ENCODE data around the gene POLR1A.

Gene POLR1A

GRCh38 chr2:86025229-86025820 lies 80.4 kb downstream of the POLR1A start:
- Histone ChIP-seq H3K27ac (ENCODE audit: insufficient read depth, low read length, poor library complexity, severe bottlenecking) (no peak overlapping the region), H3K4me1 (ENCODE audit: control insufficient read depth, insufficient read depth, low read length, poor library complexity, severe bottlenecking) (no peaks in the 10 kb centered on the region), H3K9me3 (ENCODE audit: control insufficient read depth, low read length) (no peaks in the 10 kb centered on the region), H3K4me3 (ENCODE audit: insufficient read depth, low read depth, low read length, poor library complexity, severe bottlenecking) (no peak overlapping the region), H3K27me3 (replicated peaks; ENCODE audit: control insufficient read depth, insufficient read depth, low read length, poor library complexity, severe bottlenecking) (no peaks in the 10 kb centered on the region), H3K36me3 (ENCODE audit: control insufficient read depth, insufficient read depth, low read length) (peaks cover 47% of the 10 kb centered on the region)
- no peak for DNase-seq

- DNase-seq, result no peak
- peaks cover 32% of the 10 kb centered on the region for H3K36me3 ChIP-seq (ENCODE audit: control insufficient read depth, insufficient read depth, low read length)
- H3K4me3 ChIP-seq (ENCODE audit: insufficient read depth, low read depth, low read length, poor library complexity, severe bottlenecking), result no peak overlapping the region
- H3K4me1 ChIP-seq (ENCODE audit: control insufficient read depth, insufficient read depth, low read length, poor library complexity, severe bottlenecking), result no peaks in the 10 kb centered on the region
- no peaks in the 10 kb centered on the region for H3K9me3 ChIP-seq (ENCODE audit: control insufficient read depth, low read length)
- H3K27ac ChIP-seq (ENCODE audit: insufficient read depth, low read length, poor library complexity, severe bottlenecking), result no peak overlapping the region
- H3K27me3 ChIP-seq (replicated peaks; ENCODE audit: control insufficient read depth, insufficient read depth, low read length, poor library complexity, severe bottlenecking), result no peaks in the 10 kb centered on the region
Measured at GRCh38 chr2:86023366-86023712, 82.3 kb downstream of the POLR1A start.

- Histone ChIP-seq H3K4me1 (ENCODE audit: control insufficient read depth, insufficient read depth, low read length, poor library complexity, severe bottlenecking) (no peaks in the 10 kb centered on the region), H3K27me3 (replicated peaks; ENCODE audit: control insufficient read depth, insufficient read depth, low read length, poor library complexity, severe bottlenecking) (no peaks in the 10 kb centered on the region), H3K4me3 (ENCODE audit: insufficient read depth, low read depth, low read length, poor library complexity, severe bottlenecking) (no peak overlapping the region), H3K9me3 (ENCODE audit: control insufficient read depth, low read length) (no peaks in the 10 kb centered on the region), H3K27ac (ENCODE audit: insufficient read depth, low read length, poor library complexity, severe bottlenecking) (no peak overlapping the region), H3K36me3 (ENCODE audit: control insufficient read depth, insufficient read depth, low read length) (peaks cover 27% of the 10 kb centered on the region)
- no peak for DNase-seq
Measured at GRCh38 chr2:86022661-86023365, 82.9 kb downstream of the POLR1A start.

- Histone ChIP-seq H3K36me3 (ENCODE audit: control insufficient read depth, insufficient read depth, low read length) (peaks cover 16% of the 10 kb centered on the region), H3K4me3 (ENCODE audit: insufficient read depth, low read depth, low read length, poor library complexity, severe bottlenecking) (no peak overlapping the region), H3K4me1 (ENCODE audit: control insufficient read depth, insufficient read depth, low read length, poor library complexity, severe bottlenecking) (no peaks in the 10 kb centered on the region), H3K9me3 (ENCODE audit: control insufficient read depth, low read length) (no peaks in the 10 kb centered on the region), H3K27me3 (replicated peaks; ENCODE audit: control insufficient read depth, insufficient read depth, low read length, poor library complexity, severe bottlenecking) (no peaks in the 10 kb centered on the region), H3K27ac (ENCODE audit: insufficient read depth, low read length, poor library complexity, severe bottlenecking) (no peak overlapping the region)
- no peak for DNase-seq
Measured at GRCh38 chr2:86021396-86022378, 84.0 kb downstream of the POLR1A start.

GRCh38 chr2:86020984-86021383 lies 84.7 kb downstream of the POLR1A start:
- DNase-seq, result no peak
- H3K4me3 ChIP-seq (ENCODE audit: insufficient read depth, low read depth, low read length, poor library complexity, severe bottlenecking), result no peak overlapping the region

GRCh38 chr2:86019121-86019520 lies 86.6 kb downstream of the POLR1A start:
- no peaks in the 10 kb centered on the region for H3K9me3 ChIP-seq (ENCODE audit: control insufficient read depth, low read length)
- no peaks in the 10 kb centered on the region for H3K36me3 ChIP-seq (ENCODE audit: control insufficient read depth, insufficient read depth, low read length)
- H3K4me3 ChIP-seq (ENCODE audit: insufficient read depth, low read depth, low read length, poor library complexity, severe bottlenecking), result no peak overlapping the region
- no peaks in the 10 kb centered on the region for H3K4me1 ChIP-seq (ENCODE audit: control insufficient read depth, insufficient read depth, low read length, poor library complexity, severe bottlenecking)
- DNase-seq, result no peak
- no peak overlapping the region for H3K27ac ChIP-seq (ENCODE audit: insufficient read depth, low read length, poor library complexity, severe bottlenecking)
- no peaks in the 10 kb centered on the region for H3K27me3 ChIP-seq (replicated peaks; ENCODE audit: control insufficient read depth, insufficient read depth, low read length, poor library complexity, severe bottlenecking)

More at GRCh38 chr2:86020984-86021383, 84.7 kb downstream of the POLR1A start:
- Histone ChIP-seq H3K27me3 (replicated peaks; ENCODE audit: control insufficient read depth, insufficient read depth, low read length, poor library complexity, severe bottlenecking) (no peaks in the 10 kb centered on the region), H3K4me1 (ENCODE audit: control insufficient read depth, insufficient read depth, low read length, poor library complexity, severe bottlenecking) (no peaks in the 10 kb centered on the region), H3K36me3 (ENCODE audit: control insufficient read depth, insufficient read depth, low read length) (peaks cover 9% of the 10 kb centered on the region), H3K9me3 (ENCODE audit: control insufficient read depth, low read length) (no peaks in the 10 kb centered on the region), H3K27ac (ENCODE audit: insufficient read depth, low read length, poor library complexity, severe bottlenecking) (no peak overlapping the region)

GRCh38 chr2:86017901-86018896 lies 87.5 kb downstream of the POLR1A start:
- H3K4me1 ChIP-seq (ENCODE audit: control insufficient read depth, insufficient read depth, low read length, poor library complexity, severe bottlenecking), result no peaks in the 10 kb centered on the region
- H3K27ac ChIP-seq (ENCODE audit: insufficient read depth, low read length, poor library complexity, severe bottlenecking), result no peak overlapping the region
- H3K4me3 ChIP-seq (ENCODE audit: insufficient read depth, low read depth, low read length, poor library complexity, severe bottlenecking), result no peak overlapping the region
- no peak for DNase-seq
- no peaks in the 10 kb centered on the region for H3K27me3 ChIP-seq (replicated peaks; ENCODE audit: control insufficient read depth, insufficient read depth, low read length, poor library complexity, severe bottlenecking)
- H3K36me3 ChIP-seq (ENCODE audit: control insufficient read depth, insufficient read depth, low read length), result no peaks in the 10 kb centered on the region
- H3K9me3 ChIP-seq (ENCODE audit: control insufficient read depth, low read length), result no peaks in the 10 kb centered on the region

- no peaks in the 10 kb centered on the region for H3K4me1 ChIP-seq (ENCODE audit: control insufficient read depth, insufficient read depth, low read length, poor library complexity, severe bottlenecking)
- no peaks in the 10 kb centered on the region for H3K9me3 ChIP-seq (ENCODE audit: control insufficient read depth, low read length)
- H3K27me3 ChIP-seq (replicated peaks; ENCODE audit: control insufficient read depth, insufficient read depth, low read length, poor library complexity, severe bottlenecking), result no peaks in the 10 kb centered on the region
- no peak overlapping the region for H3K27ac ChIP-seq (ENCODE audit: insufficient read depth, low read length, poor library complexity, severe bottlenecking)
- DNase-seq, result no peak
- H3K36me3 ChIP-seq (ENCODE audit: control insufficient read depth, insufficient read depth, low read length), result no peaks in the 10 kb centered on the region
- H3K4me3 ChIP-seq (ENCODE audit: insufficient read depth, low read depth, low read length, poor library complexity, severe bottlenecking), result no peak overlapping the region
Measured at GRCh38 chr2:86016581-86016980, 89.1 kb downstream of the POLR1A start.

- no peak overlapping the region for H3K4me3 ChIP-seq (ENCODE audit: insufficient read depth, low read depth, low read length, poor library complexity, severe bottlenecking)
- no peak for DNase-seq
- H3K36me3 ChIP-seq (ENCODE audit: control insufficient read depth, insufficient read depth, low read length), result no peaks in the 10 kb centered on the region
- H3K4me1 ChIP-seq (ENCODE audit: control insufficient read depth, insufficient read depth, low read length, poor library complexity, severe bottlenecking), result no peaks in the 10 kb centered on the region
- no peak overlapping the region for H3K27ac ChIP-seq (ENCODE audit: insufficient read depth, low read length, poor library complexity, severe bottlenecking)
- H3K9me3 ChIP-seq (ENCODE audit: control insufficient read depth, low read length), result no peaks in the 10 kb centered on the region
- H3K27me3 ChIP-seq (replicated peaks; ENCODE audit: control insufficient read depth, insufficient read depth, low read length, poor library complexity, severe bottlenecking), result no peaks in the 10 kb centered on the region
Measured at GRCh38 chr2:86015699-86016098, 90.0 kb downstream of the POLR1A start.

Data from effector memory CD4-positive, alpha-beta T cell (primary cell).